Cardiac fibroblast (primary cell): ENCODE data around the gene CDCP1.

Experiments used
- DNase-seq, 2 donors: peaks; one replicate each; pipeline versions ENCODE4 v3.0.0 to v3.0.0-alpha.2; 2010; ENCODE audit warnings: low read depth in 2 of 2
- H3K4me3 ChIP-seq, 2 donors: replicated peaks in 1 of 2; 1 replicate in 1 of 2; 2 replicates in 1 of 2; pipeline ENCODE4 v1.5.1; 2011; ENCODE audit warnings: low read depth in 2 of 2, low read length in 2 of 2, mild to moderate bottlenecking in 2 of 2, moderate library complexity in 1 of 2
- CTCF ChIP-seq: IDR thresholded peaks from one replicate; pipeline ENCODE4 v1.5.1; 2011; ENCODE audit warnings: low read depth, mild to moderate bottlenecking, low read length, inconsistent platforms

The CDCP1 gene

DNA sequence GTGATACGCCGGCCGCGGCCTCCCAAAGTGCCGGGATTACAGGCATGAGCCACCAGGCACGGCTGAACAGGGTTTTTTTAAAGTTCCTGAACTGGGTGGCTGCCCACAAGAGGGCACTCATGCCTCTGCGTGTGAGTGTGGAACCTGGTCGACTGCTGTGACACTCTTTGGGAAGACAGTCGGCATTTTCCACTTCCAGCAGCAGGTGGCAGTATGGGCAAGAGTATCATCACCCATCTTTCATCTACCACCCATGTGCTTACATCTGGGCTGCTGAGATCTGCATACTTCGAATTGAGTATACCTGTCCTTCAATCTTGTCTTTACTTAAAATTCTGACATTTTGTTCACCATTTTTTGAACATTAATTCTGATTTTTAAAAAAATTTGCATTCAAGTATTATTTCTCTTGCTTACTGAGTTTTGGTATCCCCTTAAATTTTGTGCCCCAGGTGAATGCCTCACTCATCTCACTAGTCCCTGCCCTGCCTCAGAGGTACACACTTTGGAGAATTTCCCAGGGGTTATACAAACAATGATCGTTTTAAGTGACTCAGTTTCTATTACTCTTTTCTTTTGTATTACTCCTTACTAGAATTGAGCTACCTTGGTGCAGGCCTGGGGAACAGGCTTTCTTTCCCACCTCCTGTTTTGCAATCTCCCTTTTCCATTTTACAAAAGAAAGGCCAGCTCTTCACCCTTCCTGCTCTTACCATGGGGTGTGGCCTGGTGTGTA is 108.3 kb downstream of the CDCP1 start:
- H3K4me3 ChIP-seq: no peak overlapping the region
- peak; percentile 88 for TF ChIP-seq CTCF
- peak; percentile 95 to 96 for DNase-seq

DNA sequence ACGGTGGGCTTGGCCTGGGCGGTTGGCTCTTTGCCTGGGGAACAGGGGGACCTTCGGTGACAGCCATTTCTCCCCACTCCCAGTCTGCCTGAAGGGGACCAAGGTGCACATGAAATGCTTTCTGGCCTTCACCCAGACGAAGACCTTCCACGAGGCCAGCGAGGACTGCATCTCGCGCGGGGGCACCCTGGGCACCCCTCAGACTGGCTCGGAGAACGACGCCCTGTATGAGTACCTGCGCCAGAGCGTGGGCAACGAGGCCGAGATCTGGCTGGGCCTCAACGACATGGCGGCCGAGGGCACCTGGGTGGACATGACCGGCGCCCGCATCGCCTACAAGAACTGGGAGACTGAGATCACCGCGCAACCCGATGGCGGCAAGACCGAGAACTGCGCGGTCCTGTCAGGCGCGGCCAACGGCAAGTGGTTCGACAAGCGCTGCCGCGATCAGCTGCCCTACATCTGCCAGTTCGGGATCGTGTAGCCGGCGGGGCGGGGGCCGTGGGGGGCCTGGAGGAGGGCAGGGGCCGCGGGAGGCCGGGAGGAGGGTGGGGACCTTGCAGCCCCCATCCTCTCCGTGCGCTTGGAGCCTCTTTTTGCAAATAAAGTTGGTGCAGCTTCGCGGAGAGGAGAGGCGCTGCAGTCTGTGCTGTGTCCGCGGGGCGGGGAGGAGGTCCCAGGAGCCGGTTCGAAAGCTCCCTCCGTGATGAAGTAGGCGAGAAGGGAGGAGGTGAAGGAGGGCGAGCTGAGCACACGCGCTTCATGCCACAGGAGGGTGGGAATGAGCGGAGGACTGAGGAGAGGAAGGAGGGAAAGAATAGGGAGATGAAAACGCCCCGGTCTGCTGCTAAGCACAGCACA is 110.5 kb downstream of the CDCP1 start:
- TF ChIP-seq CTCF: peak; percentile 10
- DNase-seq: peak; percentile 31 to 48
- H3K4me3 ChIP-seq: peak overlapping the region; percentile 21 to 27

DNA sequence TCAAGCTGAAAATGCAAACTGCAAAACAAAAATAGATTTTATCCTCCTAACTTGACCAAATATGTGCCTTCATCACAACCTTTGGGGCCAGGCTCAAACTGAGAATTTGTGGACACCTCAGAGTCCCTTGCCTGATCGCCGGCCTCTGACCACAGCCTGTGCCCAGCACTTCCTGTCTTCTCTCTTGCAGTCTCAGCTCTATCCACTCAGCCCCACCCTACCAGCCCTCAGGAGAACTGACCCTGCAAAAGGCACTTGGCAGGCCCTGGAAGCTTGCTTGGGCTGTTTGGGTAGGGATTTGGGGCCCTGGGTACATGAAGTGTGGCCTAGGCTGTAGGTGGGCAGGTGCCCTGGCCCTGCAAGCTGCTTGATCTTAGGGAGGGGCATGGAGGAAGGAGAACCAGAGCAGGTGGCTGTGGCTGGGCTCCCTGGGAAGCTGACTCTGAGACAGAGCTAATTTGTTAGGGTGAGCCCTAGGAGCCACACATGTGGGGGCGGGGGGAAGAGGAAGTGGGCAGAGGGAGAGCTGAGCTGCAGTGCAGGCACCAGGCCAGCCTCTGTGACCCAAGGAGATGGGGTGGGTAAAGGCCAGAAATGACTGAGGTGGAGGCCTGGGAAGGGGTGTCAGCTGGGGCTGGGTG is 111.4 kb downstream of the CDCP1 start:
- no peak for DNase-seq
- no peak overlapping the region for H3K4me3 ChIP-seq
- no peak for TF ChIP-seq CTCF

DNA sequence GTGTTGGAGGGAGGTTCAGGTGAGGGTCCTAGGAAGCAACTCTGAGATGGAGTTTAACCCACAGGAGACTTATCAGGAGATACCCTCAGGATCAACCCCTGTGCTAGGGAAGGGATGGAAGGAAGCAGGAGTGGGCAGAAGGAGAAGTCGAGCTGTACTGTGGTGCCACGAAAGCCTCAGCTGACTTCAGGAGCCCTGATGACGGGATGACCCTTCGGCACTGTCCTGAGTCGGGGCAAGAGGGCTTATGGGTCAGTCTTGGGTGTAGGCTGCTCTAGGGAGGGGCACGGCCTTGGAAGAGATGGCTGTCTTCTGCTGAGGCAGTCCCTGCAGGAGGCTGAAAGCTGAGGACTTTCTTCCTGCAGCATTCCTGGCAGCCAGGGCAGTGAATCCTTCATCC is 112.4 kb downstream of the CDCP1 start:
- no peak overlapping the region for H3K4me3 ChIP-seq
- DNase-seq: no peak
- TF ChIP-seq CTCF: no peak
